T-helper 2 cell (primary cell): ENCODE measurements around the gene PIP4P1.
"Not testable (repeated sequence)": the region's sequence is repeated elsewhere in the genome, so short reads cannot be mapped to it uniquely, and the experiment has no call there.

Experiments
- DNase-seq, 5 experiments: peaks; one replicate each; pipeline versions ENCODE4 v3.0.0 to v3.0.0-alpha.2; 2012 to 2022
- total RNA-seq, 2 donors: gene quantifications; one replicate each; lab custom pipeline; 2026; lab: John Stamatoyannopoulos, UW

The PIP4P1 gene
- 70.5 to 73.7 reads per million in 2 donors for total RNA-seq

- peak; percentile 96 to 100 (median 99) for DNase-seq
Measured at GRCh38 chr14:20461225-20462141, at the start of gene PIP4P1. Gene PIP4P1, minus strand, starts transcription at chr14:20461434. Its CDS starts 109 bp downstream, at chr14:20461325.

- DNase-seq, result no peak
Measured at GRCh38 chr14:20508367-20508766, 47.1 kb upstream of the PIP4P1 start.

DNA sequence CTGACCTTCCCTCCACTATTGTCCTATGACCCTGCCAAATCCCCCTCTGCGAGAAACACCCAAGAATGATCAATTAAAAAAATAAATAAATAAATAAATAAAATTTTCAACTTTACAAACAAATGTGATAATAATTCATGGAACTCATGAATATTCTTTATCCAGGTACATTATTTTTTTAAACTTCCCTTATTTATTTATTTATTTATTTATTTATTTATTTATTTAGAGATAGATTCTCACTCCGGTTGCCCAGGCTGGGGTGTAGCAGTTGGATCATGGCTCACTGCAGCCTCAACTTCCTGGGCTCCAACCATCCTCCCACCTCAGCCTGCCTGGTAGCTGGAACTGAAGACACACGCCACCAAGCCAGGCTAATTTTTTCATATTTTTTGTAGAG, 46.3 kb upstream of the PIP4P1 start:
- DNase-seq, result not testable (repeated sequence)

DNA sequence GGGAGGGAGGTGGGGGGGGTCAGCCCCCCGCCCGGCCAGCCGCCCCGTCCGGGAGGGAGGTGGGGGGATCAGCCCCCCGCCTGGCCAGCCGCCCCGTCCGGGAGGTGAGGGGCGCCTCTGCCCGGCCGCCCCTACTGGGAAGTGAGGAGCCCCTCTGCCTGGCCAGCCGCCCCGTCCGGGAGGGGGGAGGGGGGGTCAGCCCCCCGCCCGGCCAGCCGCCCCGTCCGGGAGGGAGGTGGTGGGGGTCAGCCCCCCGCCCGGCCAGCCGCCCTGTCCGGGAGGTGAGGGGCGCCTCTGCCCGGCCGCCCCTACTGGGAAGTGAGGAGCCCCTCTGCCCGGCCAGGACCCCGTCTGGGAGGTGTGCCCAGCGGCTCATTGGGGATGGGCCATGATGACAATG, 45.5 kb upstream of the PIP4P1 start:
- not testable (repeated sequence) for DNase-seq

GRCh38 chr14:20506276-20506675, 45.0 kb upstream of the PIP4P1 start:
- not testable (repeated sequence) for DNase-seq

DNA sequence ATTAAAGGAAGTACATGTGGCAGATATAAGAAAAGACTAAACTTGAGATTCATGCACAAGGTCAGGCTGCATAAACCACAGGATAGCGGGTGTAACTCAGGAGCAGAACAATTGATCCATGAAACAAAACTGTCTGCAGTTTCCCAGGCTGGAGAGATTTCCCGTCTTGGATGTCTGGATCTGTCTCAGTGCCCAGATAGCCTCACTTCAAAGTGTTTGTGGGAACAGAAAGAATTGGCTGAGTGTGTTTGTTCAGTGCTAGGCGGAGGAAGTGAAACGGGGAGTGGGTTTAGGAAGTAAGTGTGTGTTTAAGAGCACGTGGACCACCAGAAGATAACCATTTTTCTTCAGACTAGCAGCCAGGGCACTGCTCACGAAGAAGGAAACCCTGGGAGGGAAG, 42.7 kb upstream of the PIP4P1 start:
- DNase-seq, result no peak

GRCh38 chr14:20501346-20501745, 40.1 kb upstream of the PIP4P1 start:
- no peak for DNase-seq

DNA sequence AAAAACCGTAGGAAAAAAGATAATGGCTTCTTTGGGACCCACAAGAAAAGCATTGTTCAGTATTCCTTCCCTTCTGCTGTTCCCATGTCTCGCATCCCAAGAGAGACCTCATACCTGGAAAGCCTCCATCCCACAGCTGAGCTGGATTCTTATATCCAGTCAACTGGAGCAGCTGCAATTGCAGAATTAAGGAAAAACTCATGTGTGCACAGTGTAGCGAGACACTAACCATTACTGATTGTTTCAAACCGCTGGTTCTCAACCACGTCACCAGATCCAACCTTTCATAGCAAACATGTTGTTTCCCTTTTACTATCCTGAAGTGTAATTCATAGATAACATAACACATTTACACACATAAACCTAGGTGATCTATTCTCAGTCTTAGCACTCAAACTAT, 38.6 kb upstream of the PIP4P1 start:
- DNase-seq, result no peak

DNA sequence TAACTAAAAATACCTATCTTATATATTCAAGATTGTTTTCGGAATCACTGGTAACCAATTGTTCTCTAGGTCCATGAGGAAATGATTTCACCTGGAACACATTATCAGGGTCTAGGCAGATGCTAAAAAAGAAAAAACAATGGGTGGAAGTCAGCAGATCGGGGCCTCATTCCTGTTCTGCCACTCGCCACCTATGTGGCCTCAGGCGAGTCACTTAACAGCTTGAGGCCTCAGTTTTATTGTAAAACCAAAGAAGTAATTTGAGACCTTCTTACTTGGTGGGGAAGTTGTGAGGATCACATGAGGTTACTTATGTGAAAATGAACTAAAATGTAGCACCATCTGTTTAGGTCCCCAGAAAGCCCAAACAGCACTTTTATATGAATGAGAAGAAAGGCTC, 37.9 kb upstream of the PIP4P1 start:
- DNase-seq, result no peak

DNA sequence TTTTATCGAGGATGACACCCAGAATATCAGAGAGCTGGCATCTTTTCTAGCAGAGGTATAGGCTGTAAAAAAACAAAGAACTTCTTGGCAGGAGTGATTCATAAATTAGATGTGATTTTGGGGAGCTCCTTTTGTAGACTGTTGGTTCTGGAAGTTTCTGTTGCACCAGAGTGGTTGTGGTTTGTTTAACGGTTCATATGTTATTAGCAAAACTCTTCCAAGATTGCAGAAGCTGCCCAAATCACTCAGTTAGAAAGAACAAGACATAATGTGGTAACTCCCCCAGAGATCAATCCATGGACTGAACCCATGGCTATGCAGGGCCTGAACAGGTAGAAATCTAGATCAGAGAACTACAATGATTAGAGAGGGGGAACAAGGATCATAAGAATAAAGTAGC, 37.4 kb upstream of the PIP4P1 start:
- no peak for DNase-seq

- no peak for DNase-seq
Measured at GRCh38 chr14:20494935-20495766, 33.9 kb upstream of the PIP4P1 start.

DNA sequence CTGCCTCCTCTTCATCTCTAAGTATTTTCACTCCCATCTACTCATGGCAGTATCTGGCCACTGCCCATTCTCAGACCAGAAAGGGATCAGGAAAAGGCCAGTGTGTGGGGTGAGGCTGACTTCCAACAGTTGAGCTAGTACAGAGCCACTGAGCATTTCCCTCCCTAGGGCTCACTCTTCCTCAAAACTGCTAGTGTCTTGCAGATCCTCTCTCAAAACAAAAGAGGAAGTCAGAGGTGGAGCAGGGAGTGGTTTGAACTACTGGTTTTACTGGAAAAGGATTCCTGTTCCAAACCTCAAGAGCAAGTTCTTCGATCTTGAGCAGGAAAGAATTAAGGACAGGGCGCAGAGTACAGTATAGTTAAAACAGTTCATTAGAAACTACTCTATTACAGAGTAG, 32.4 kb upstream of the PIP4P1 start:
- DNase-seq, result no peak

- no peak for DNase-seq
Measured at GRCh38 chr14:20492486-20492885, 31.3 kb upstream of the PIP4P1 start.

- no peak for DNase-seq
Measured at GRCh38 chr14:20490563-20490962, 29.3 kb upstream of the PIP4P1 start.

DNA sequence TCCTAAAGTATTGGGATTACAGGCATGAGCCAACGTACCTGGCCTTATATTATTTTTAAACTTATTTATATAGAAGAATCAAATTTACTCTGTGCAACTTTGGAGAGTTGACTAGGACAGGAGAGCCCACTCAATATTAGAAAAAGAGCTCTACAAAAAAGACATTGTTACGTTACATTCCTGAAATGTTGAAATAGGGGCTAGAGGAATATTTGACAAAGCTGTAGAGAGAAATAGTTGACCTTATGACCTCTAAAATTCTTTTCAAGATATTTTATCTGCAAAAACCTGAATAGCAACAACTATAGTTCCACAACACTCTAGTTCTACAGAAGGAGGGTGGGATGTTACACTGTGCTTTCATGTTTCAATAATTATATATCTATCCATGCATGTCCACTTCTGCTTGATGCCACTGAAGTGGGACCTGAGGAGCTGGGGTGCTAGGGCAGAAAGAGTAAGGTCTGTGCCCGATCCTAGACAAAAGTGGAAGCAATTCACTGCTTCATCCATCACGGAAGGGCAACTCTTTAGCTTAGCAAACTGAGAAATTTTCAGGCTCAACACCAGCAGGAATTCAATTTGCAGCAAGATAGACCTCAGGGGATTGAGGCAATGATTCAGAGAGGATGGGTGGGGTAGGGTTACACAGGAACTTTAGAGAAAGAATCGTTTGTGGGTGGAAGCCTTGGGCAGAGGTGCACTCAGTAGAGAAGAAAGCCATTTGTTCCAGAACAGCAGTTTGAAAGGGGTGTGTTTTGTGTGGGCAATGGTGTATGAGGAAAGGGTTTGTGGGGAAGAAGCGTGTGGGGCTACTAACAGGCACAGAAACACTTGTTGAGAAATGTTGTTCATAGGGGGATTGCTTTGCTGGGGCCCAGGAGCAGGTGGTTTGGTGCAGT, 28.1 kb upstream of the PIP4P1 start:
- DNase-seq, result peak in 1 of 5 experiments; percentile 64

DNA sequence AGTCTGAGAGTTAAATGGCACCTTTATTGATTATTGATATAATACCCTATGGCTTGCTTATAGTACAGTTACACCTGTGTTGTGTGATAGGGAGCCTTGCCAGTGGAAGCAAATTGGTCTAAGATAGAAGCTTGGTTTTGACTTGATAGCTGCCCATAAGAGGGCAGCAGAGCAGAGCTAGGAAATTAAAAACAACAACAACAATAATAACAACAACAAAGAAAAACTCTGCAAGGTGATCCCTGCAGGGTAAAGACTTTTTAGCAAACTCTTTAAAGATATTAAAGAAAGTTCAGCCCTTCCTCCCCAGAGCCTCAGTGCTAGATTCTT, 26.1 kb upstream of the PIP4P1 start:
- DNase-seq, result no peak

- DNase-seq, result peak in 1 of 5 experiments; percentile 29
Measured at GRCh38 chr14:20486684-20487395, 25.6 kb upstream of the PIP4P1 start.

DNA sequence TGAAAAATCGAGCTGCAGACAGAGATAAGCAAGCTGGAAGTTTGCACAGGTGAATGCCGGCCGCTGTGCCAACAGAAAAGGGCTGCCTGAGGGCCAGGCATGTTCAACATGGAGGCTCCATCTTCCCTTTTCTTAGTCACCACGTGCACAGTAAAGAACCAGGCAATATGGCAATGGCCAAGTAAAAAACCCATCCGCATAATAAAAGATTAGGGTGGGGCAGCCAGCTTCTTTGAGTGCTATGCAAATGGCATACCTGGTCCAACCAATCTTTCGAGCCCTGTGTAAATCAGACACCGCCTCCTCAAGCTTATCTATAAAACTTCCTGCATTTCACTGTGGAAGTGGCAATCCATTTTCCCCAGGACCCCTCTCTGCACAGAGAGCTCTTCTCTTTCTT, 24.7 kb upstream of the PIP4P1 start:
- no peak for DNase-seq

- DNase-seq, result no peak
Measured at GRCh38 chr14:20482382-20482781, 21.1 kb upstream of the PIP4P1 start.

DNA sequence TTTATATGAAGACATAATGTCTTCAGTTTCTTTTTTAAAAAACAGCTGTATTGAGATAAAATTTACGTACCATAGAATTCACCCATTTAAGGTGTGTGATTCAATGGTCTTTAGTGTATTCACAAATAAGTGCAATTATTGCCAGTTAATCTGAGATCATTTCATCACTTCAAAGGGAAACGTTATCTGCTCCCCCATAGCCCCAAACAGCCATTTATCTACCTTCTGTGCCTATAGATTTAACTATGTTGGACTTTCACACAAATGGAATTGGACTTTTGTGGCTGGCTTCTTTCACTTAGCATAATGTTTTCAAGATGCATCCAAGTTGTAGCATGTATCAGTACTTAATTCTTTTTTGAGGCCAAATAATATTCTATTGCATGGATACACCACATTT, 17.7 kb upstream of the PIP4P1 start:
- no peak for DNase-seq

DNA sequence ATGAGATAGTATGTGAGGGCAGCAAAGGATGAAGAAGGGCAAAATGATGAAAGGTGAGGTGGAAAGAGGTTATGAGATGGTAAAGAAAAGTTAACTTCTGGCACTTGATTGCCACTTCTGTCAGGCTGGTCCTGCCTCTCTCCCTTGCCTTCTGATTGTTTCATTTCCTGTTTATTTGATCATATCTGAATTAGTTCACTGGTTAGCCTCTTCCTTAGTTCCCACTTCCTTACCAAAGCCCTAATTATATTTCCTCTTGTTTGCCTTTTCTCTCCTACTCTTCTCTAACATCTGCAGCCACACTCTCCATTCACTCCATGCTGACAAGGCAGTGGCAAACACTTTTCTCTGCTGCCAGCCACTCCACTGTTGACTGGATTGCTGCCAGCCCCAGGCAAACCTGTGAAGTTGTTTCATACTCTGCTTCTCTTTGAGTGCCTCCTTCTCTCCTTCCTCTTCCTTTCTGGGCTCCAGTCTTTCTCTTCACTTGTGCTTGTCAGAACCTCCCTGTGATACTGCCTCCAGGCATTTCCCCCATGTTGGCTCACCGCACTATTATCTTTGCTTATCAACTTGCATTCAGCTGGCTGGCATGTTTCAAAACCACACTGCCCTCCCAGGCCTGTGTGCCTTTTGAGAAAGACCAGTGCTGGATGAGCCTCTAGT, 16.1 kb upstream of the PIP4P1 start:
- DNase-seq, result peak in 3 of 5 experiments; percentile 23 to 91 (median 58)
